Tibial nerve (tissue), 4 donors: Measurements from ENCODE around the gene HK2. TPM values are rescaled to one million over a fixed set of nuclear protein-coding genes. Genes with fewer than 3 reads are reported as not detected.
A peak's percentile ranks its signal among the peaks of the same experiment; 100 is the strongest.
"Not testable (repeated sequence)": the region's sequence is repeated elsewhere in the genome, so short reads cannot be mapped to it uniquely, and the experiment has no call there.

Experiments used
- DNase-seq, 2 donors: peaks; one replicate each; pipeline ENCODE4 v3.0.0-alpha.2; 2019; ENCODE audit warnings: low spot score in 2 of 2
- H3K27ac ChIP-seq, 4 donors: fragments of 200-600 bp; sonication (generic) in 3 of 4; one replicate each; pipeline ENCODE4 v1.5.1; 2017 to 2019; ENCODE audit warnings: mild to moderate bottlenecking in 1 of 4
- H3K27me3 ChIP-seq, 2 donors: fragments of 200-600 bp; sonication (generic) in 1 of 2; one replicate each; pipeline versions ENCODE4 v1.5.1 to v1.6.0; 2017 to 2019
- H3K36me3 ChIP-seq, 3 donors: fragments of 200-600 bp; sonication (generic); one replicate each; pipeline ENCODE4 v1.5.1; 2018 to 2019
- H3K4me1 ChIP-seq, 4 donors: fragments of 200-600 bp; sonication (generic) in 3 of 4; one replicate each; pipeline ENCODE4 v1.5.1; 2017 to 2019
- H3K4me3 ChIP-seq, 4 donors: fragments of 200-600 bp; sonication (generic) in 3 of 4; one replicate each; pipeline ENCODE4 v1.5.1; 2017 to 2019; ENCODE audit warnings: mild to moderate bottlenecking in 1 of 4, moderate library complexity in 1 of 4
- H3K9me3 ChIP-seq, 4 donors: fragments of 200-600 bp; sonication (generic) in 3 of 4; one replicate each; pipeline ENCODE4 v1.5.1; 2017 to 2019
- EP300 ChIP-seq, 2 donors: sonication (generic); formaldehyde crosslinking; IDR thresholded peaks; one replicate each; pipeline ENCODE4 v1.6.1; 2017; ENCODE audit warnings: antibody characterized with exemption in 2 of 2, mild to moderate bottlenecking in 1 of 2
- POLR2A ChIP-seq, 2 donors: fragments of 450-650 bp; IDR thresholded peaks; one replicate each; pipeline ENCODE4 v1.6.1; 2017; ENCODE audit warnings: antibody characterized with exemption in 2 of 2, mild to moderate bottlenecking in 2 of 2, moderate library complexity in 2 of 2
- WGBS, 2 donors: methylation state at CpG; one replicate each; pipeline ENCODE4 v1.1.5; 2018; 5-methylcytosine and 5-hydroxymethylcytosine counted together
- total RNA-seq, 4 donors: library from RNA; depleted of rRNA; stranded (reverse); fragments of >200 nt; gene quantifications; one replicate each; pipeline ENCODE4 v1.1.0, GENCODE V29; 2016
- TF ChIP-seq, protein P1 (sequence below), 5 experiments: fragments of 200-600 bp in 3 of 5; fragments of 450-650 bp in 2 of 5; sonication (generic) in 3 of 5; IDR thresholded peaks; one replicate each; pipeline ENCODE4 v1.5.1; 2016 to 2019; ENCODE audit warnings: antibody characterized with exemption in 5 of 5, mild to moderate bottlenecking in 3 of 5, moderate library complexity in 2 of 5

HK2 gene
- total RNA-seq, 4 donors from 2014 or later, result 6.5 to 13.4 (median 6.7) TPM

DNA sequence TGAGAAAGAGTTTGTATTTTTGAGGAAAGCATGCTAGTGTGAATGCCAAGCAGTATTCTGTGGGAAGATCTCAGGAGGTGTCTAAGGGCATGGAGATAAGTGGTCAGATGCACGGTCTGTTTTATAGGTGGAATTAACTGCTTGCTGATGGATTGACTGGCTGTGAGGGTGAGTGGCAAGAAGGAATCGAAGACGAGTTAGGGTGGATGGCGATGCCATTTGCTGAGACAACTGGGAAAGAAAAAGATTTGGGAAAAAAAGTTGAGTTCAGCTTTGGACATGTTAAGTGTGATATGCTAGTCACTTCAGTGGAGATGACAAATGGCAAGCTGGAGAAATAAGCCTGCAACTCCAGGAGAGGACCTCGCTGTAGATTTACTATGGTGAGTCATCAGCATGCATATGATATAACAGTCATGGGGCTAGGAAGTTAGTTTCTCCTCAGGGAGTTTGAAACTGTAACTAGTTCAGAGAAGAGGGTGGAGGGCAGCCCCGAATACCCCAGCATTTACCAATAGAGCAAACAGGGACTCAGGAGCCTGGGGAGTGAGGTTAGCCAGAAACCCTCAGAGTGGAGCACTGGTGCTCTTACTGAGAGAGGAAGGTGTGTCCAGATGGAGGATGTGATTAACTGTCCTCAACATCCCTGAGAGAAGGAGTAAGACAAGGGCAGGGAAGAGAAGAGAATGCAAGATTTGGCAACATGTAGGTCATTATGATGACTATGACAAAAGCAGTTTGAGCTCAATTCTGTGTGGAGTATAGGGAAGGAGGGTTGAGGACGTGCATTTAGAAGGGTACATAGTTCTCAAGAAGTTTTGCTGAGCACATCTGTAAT lies 2.0 kb upstream of the HK2 start:
- DNase-seq, result no peak
- 68 to 69% methylated on average over 7 of the region's 7 CpGs for WGBS, 2 donors
- no peak overlapping the region for H3K4me3 ChIP-seq
- peaks cover 0 to 33% (median 19%) of the 10 kb centered on the region in 4 donors for H3K4me1 ChIP-seq
- TF ChIP-seq, protein P1, sequence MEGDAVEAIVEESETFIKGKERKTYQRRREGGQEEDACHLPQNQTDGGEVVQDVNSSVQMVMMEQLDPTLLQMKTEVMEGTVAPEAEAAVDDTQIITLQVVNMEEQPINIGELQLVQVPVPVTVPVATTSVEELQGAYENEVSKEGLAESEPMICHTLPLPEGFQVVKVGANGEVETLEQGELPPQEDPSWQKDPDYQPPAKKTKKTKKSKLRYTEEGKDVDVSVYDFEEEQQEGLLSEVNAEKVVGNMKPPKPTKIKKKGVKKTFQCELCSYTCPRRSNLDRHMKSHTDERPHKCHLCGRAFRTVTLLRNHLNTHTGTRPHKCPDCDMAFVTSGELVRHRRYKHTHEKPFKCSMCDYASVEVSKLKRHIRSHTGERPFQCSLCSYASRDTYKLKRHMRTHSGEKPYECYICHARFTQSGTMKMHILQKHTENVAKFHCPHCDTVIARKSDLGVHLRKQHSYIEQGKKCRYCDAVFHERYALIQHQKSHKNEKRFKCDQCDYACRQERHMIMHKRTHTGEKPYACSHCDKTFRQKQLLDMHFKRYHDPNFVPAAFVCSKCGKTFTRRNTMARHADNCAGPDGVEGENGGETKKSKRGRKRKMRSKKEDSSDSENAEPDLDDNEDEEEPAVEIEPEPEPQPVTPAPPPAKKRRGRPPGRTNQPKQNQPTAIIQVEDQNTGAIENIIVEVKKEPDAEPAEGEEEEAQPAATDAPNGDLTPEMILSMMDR (IDR thresholded peaks at IDR 0.05), result no peak
- TF ChIP-seq EP300 (IDR thresholded peaks at IDR 0.05), result no peak
- no peak for TF ChIP-seq POLR2A (IDR thresholded peaks at IDR 0.05)
- H3K9me3 ChIP-seq, result no peaks in the 10 kb centered on the region
- peaks cover 0 to 29% of the 10 kb centered on the region in 2 donors for H3K27me3 ChIP-seq
- H3K36me3 ChIP-seq, result no peaks in the 10 kb centered on the region
- H3K27ac ChIP-seq, result no peak overlapping the region

DNA sequence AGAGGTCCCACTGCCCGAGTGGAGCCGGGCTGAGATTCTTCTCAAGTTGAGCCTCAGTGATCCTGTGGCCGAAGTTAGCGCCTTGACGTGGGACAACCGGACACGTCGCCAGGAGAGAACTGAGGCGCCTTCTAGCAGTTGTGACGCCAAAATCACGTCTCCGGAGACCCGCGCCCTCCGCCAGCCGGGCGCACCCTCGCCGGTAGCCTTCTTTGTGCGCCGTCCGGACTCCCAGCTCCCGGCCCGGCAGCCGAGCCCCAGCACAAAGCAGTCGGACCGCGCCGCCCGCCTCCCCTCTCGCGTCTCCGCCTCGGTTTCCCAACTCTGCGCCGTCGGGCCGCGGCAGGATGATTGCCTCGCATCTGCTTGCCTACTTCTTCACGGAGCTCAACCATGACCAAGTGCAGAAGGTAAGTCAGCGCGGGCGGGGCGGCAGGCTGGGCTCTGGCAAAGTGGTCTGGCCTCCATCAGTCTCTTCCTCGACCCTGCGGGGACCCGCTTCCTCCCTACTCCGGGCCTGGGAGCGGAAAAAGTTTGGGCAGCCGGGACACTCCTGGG lies 386 bp downstream of the HK2 start:
- not testable (repeated sequence) for H3K9me3 ChIP-seq, H3K36me3 ChIP-seq, DNase-seq
- peaks cover 0 to 31% of the 10 kb centered on the region in 2 donors for H3K27me3 ChIP-seq
- peaks cover 0 to 33% (median 19%) of the 10 kb centered on the region in 4 donors for H3K4me1 ChIP-seq
- peak overlapping the region; percentile 33 to 66 (median 60) for H3K4me3 ChIP-seq
- 0% methylated on average over 16 to 48 of the region's 51 CpGs for WGBS, 2 donors
- H3K27ac ChIP-seq, result peak overlapping the region; percentile 0 to 83 (median 73)

DNA sequence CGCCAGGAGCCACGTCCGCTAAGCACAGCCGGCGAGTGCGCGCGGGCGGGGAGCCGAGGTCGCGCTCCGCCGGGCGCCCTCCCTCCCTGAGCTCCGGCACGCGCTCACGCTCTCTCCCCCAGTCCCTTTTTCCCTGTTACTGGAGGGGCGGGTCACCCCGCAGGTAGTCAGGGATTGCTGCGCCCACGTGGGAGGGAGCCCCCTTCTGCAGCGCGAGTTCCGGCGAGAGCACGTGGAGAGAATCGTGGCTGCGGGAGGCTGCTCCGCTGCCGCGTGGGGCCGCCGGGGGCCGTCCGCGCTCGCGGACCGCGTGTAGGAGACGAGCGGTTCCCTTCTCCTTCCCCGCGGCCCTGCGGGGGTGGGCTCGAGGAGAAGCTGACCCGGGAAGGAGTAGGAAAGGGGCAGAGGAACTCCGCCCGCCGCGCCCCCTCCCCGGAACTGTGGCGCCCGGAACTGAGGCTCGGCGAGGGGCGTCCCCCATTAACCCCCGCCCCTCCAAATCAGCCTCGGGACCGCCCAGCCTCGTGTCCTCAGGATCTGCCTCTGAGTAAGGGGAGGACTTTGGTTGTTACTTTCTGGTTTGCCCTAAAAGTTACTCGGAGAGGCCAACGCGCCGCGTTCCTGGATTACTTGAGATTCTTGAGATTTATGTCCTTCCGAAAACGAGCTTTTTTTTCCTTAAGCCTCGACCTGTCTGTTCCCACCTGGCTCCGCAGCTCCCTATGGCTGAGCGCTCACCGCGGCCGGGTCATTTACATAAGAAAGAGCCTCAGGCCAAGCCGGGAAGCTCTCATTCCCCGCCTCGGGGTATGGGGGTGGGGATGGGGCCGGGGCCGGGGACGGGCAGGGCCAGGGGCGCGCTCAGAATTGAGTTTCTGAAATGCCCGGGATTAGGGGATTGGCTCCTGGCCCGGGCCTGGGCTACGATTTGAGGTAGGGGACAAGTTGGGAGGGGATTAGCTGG lies 1.1 kb downstream of the HK2 start:
- 2 to 3% methylated on average over 44 to 60 of the region's 87 CpGs for WGBS, 2 donors
- H3K9me3 ChIP-seq, result no peaks in the 10 kb centered on the region
- H3K36me3 ChIP-seq, result no peaks in the 10 kb centered on the region
- H3K4me1 ChIP-seq, result peaks cover 0 to 33% (median 19%) of the 10 kb centered on the region in 4 donors
- no peak for DNase-seq
- H3K27me3 ChIP-seq, result peaks cover 0 to 31% of the 10 kb centered on the region in 2 donors
- H3K4me3 ChIP-seq, result peak overlapping the region; percentile 33 to 66 (median 60)
- TF ChIP-seq EP300 (IDR thresholded peaks at IDR 0.05) (peak in 1 of 2 donors; percentile 31), POLR2A (IDR thresholded peaks at IDR 0.05) (no peak)
- H3K27ac ChIP-seq, result peak overlapping the region; percentile 0 to 83 (median 73)

DNA sequence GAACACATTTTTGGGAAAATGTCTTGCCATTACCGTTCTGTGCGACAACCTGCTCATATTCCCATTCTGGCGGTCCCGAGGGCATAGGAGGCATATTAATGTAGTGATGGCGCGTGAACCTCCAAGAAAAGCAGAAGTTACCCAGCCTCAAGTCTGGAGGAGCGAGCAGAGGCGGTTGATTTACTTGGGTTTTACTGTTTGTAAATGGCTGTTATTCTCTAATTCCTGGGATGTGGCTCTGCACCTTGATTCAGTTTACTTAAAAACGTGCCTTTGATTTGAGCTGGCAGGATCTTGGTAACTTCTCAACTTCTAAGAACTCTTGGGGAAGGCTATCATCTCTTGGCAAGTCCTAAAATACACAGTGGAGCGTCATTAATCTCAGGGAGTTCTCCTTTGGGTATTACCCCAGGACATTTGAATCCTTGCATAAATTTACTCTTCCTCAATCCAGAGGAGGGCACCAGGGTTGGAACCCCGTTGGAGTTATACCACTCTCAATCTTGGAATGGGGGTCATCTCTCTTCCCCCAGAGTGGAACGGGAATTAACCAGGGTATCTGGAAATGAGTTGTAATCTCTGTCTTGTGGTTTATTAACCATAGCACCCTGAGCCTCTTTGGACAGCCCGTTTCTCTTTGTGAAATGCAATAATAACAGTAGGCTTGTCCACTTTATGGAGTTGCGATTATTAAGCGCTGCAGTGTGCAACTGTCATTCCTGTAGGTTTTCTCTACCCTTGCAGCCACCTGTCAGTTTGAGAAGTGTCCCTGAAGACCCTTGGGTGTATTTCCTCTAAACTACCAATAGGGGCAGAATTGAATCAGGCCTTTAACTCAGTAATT lies 2.1 kb downstream of the HK2 start:
- Histone ChIP-seq H3K27me3 (peaks cover 0 to 31% of the 10 kb centered on the region in 2 donors), H3K4me1 (peaks cover 0 to 33% (median 19%) of the 10 kb centered on the region in 4 donors), H3K36me3 (no peaks in the 10 kb centered on the region), H3K9me3 (no peaks in the 10 kb centered on the region), H3K4me3 (peak overlapping the region in 3 of 4 donors; percentile 33 to 66 (median 62)), H3K27ac (peak overlapping the region in 2 of 4 donors; percentile 20 to 83)
- TF ChIP-seq, protein P1 (IDR thresholded peaks at IDR 0.05), result peak; percentile 26 to 70 (median 52)
- TF ChIP-seq EP300 (IDR thresholded peaks at IDR 0.05), result no peak
- TF ChIP-seq POLR2A (IDR thresholded peaks at IDR 0.05), result no peak
- no peak for DNase-seq
- 19 to 31% methylated on average over 15 of the region's 15 CpGs for WGBS, 2 donors

DNA sequence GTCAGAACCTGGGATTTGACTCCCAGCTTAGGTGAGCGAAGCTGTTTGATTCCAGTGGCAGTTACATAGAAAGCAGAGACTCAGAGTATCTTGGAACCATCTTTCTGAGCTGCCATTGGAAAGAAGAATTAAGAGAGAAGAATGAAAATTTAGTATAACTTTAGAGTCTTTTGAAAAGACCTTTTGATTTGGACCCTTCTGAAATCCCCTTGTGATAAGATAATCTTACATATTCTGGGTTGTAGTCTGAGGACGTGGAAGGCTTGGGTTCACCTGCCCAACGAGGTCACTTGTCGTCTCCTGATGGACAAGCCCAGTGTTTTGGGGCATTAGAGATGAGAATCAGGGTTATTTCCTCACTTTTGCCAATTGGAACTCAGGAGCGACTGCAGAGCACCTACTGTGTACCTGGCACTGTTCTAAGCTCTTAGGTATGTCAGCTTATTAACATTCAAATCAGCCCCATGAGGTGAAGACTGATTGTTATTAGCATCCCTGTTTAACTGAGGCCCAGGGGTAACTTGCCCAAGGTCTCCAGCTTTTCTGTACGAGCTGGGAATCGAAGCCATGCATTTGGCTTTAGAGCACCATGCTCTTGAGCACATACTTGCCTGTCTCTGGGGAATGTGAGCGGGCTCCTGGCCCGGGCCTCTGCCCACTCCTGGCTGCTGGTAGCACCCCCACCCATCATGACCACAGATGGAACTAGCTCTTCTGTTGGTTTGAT lies 2.9 kb downstream of the HK2 start:
- WGBS, 2 donors, result 74 to 81% methylated on average over 8 to 9 of the region's 9 CpGs
- DNase-seq, result no peak
- TF ChIP-seq EP300 (IDR thresholded peaks at IDR 0.05) (no peak), POLR2A (IDR thresholded peaks at IDR 0.05) (no peak)
- TF ChIP-seq, protein P1 (IDR thresholded peaks at IDR 0.05), result peak in 1 of 5 experiments; percentile 3
- H3K4me3 ChIP-seq, result no peak overlapping the region
- no peaks in the 10 kb centered on the region for H3K9me3 ChIP-seq
- peaks cover 0 to 31% of the 10 kb centered on the region in 2 donors for H3K27me3 ChIP-seq
- no peaks in the 10 kb centered on the region for H3K36me3 ChIP-seq
- peaks cover 0 to 33% (median 19%) of the 10 kb centered on the region in 4 donors for H3K4me1 ChIP-seq
- H3K27ac ChIP-seq, result no peak overlapping the region
